ENCODE results near the gene OR6J1.
"Not testable (repeated sequence)": the region's sequence is repeated elsewhere in the genome, so short reads cannot be mapped to it uniquely, and the experiment has no call there.

The OR6J1 gene

GRCh38 chr14:22622255-22622654 lies 21.9 kb downstream of the OR6J1 start:
- H3K9me3 ChIP-seq (ENCODE audit: insufficient read depth, low read length) = peaks cover 6% of the 10 kb centered on the region; the same call in 1 of the 2 replicates

GRCh38 chr14:22615765-22616164 lies 28.4 kb downstream of the OR6J1 start:
- not testable (repeated sequence) for H3K4me1 ChIP-seq (ENCODE audit: insufficient read depth, insufficient read length); H3K27me3 ChIP-seq (ENCODE audit: insufficient read depth, insufficient read length); H3K9ac ChIP-seq (ENCODE audit: insufficient read length, low read depth); DNase-seq (ENCODE audit: low read depth, low spot score); H3K4me3 ChIP-seq (ENCODE audit: insufficient read length, low read depth); H3K9me3 ChIP-seq (ENCODE audit: insufficient read depth, low read length)
- H3K36me3 ChIP-seq (ENCODE audit: insufficient read depth, insufficient read length, low read length) = peaks cover 12% of the 10 kb centered on the region

More at GRCh38 chr14:22622255-22622654, 21.9 kb downstream of the OR6J1 start:
- Histone ChIP-seq H3K27me3 (ENCODE audit: insufficient read depth, insufficient read length) (no peaks in the 10 kb centered on the region), H3K36me3 (ENCODE audit: insufficient read depth, insufficient read length, low read length) (no peaks in the 10 kb centered on the region), H3K4me1 (ENCODE audit: insufficient read depth, insufficient read length) (no peaks in the 10 kb centered on the region), H3K4me3 (ENCODE audit: insufficient read length, low read depth) (no peak overlapping the region), H3K9ac (ENCODE audit: insufficient read length, low read depth) (no peak overlapping the region)
- TF ChIP-seq ZNF274 (IDR thresholded peaks at IDR 0.05; ENCODE audit: low read depth, low read length) (no peak), YY1 (IDR thresholded peaks at IDR 0.05; ENCODE audit: insufficient read depth, insufficient read length) (no peak), SUZ12 (IDR thresholded peaks at IDR 0.05; ENCODE audit: extremely low read depth, insufficient read depth, insufficient read length) (no peak)
- DNase-seq (ENCODE audit: low read depth, low spot score) = no peak

GRCh38 chr14:22614240-22614799 lies 29.8 kb downstream of the OR6J1 start:
- Histone ChIP-seq H3K4me3 (ENCODE audit: insufficient read length, low read depth) (no peak overlapping the region), H3K27me3 (ENCODE audit: insufficient read depth, insufficient read length) (no peaks in the 10 kb centered on the region), H3K9ac (ENCODE audit: insufficient read length, low read depth) (no peak overlapping the region), H3K36me3 (ENCODE audit: insufficient read depth, insufficient read length, low read length) (peaks cover 26% of the 10 kb centered on the region), H3K4me1 (ENCODE audit: insufficient read depth, insufficient read length) (no peaks in the 10 kb centered on the region), H3K9me3 (ENCODE audit: insufficient read depth, low read length) (no peaks in the 10 kb centered on the region)
- TF ChIP-seq YY1 (IDR thresholded peaks at IDR 0.05; ENCODE audit: insufficient read depth, insufficient read length) = no peak
- no peak for DNase-seq (ENCODE audit: low read depth, low spot score)

GRCh38 chr14:22613736-22614239 lies 30.4 kb downstream of the OR6J1 start:
- Histone ChIP-seq H3K4me1 (ENCODE audit: insufficient read depth, insufficient read length) (no peaks in the 10 kb centered on the region), H3K36me3 (ENCODE audit: insufficient read depth, insufficient read length, low read length) (peaks cover 28% of the 10 kb centered on the region), H3K9ac (ENCODE audit: insufficient read length, low read depth) (no peak overlapping the region), H3K9me3 (ENCODE audit: insufficient read depth, low read length) (no peaks in the 10 kb centered on the region), H3K4me3 (ENCODE audit: insufficient read length, low read depth) (no peak overlapping the region), H3K27me3 (ENCODE audit: insufficient read depth, insufficient read length) (no peaks in the 10 kb centered on the region)
- no peak for DNase-seq (ENCODE audit: low read depth, low spot score)
- TF ChIP-seq SUZ12 (IDR thresholded peaks at IDR 0.05; ENCODE audit: extremely low read depth, insufficient read depth, insufficient read length) (no peak), ZNF274 (IDR thresholded peaks at IDR 0.05; ENCODE audit: low read depth, low read length) (no peak), YY1 (IDR thresholded peaks at IDR 0.05; ENCODE audit: insufficient read depth, insufficient read length) (no peak)

GRCh38 chr14:22613106-22613695 lies 31.0 kb downstream of the OR6J1 start:
- H3K9me3 ChIP-seq (ENCODE audit: insufficient read depth, low read length) = no peaks in the 10 kb centered on the region
- TF ChIP-seq YY1 (IDR thresholded peaks at IDR 0.05; ENCODE audit: insufficient read depth, insufficient read length) (no peak), SUZ12 (IDR thresholded peaks at IDR 0.05; ENCODE audit: extremely low read depth, insufficient read depth, insufficient read length) (no peak), ZNF274 (IDR thresholded peaks at IDR 0.05; ENCODE audit: low read depth, low read length) (no peak)
- no peaks in the 10 kb centered on the region for H3K4me1 ChIP-seq (ENCODE audit: insufficient read depth, insufficient read length)
- no peak overlapping the region for H3K9ac ChIP-seq (ENCODE audit: insufficient read length, low read depth)
- peaks cover 33% of the 10 kb centered on the region for H3K36me3 ChIP-seq (ENCODE audit: insufficient read depth, insufficient read length, low read length)
- no peak overlapping the region for H3K4me3 ChIP-seq (ENCODE audit: insufficient read length, low read depth)
- H3K27me3 ChIP-seq (ENCODE audit: insufficient read depth, insufficient read length) = no peaks in the 10 kb centered on the region
- DNase-seq (ENCODE audit: low read depth, low spot score) = no peak

GRCh38 chr14:22610931-22611330 lies 33.2 kb downstream of the OR6J1 start:
- Histone ChIP-seq H3K9ac (ENCODE audit: insufficient read length, low read depth) (no peak overlapping the region), H3K4me3 (ENCODE audit: insufficient read length, low read depth) (no peak overlapping the region), H3K27me3 (ENCODE audit: insufficient read depth, insufficient read length) (no peaks in the 10 kb centered on the region), H3K9me3 (ENCODE audit: insufficient read depth, low read length) (no peaks in the 10 kb centered on the region), H3K36me3 (ENCODE audit: insufficient read depth, insufficient read length, low read length) (peaks cover 52% of the 10 kb centered on the region), H3K4me1 (ENCODE audit: insufficient read depth, insufficient read length) (no peaks in the 10 kb centered on the region)
- DNase-seq (ENCODE audit: low read depth, low spot score) = no peak
- TF ChIP-seq SUZ12 (IDR thresholded peaks at IDR 0.05; ENCODE audit: extremely low read depth, insufficient read depth, insufficient read length) = no peak
- no peak for TF ChIP-seq ZNF274 (IDR thresholded peaks at IDR 0.05; ENCODE audit: low read depth, low read length)
- no peak for TF ChIP-seq YY1 (IDR thresholded peaks at IDR 0.05; ENCODE audit: insufficient read depth, insufficient read length)

- no peak for TF ChIP-seq ZNF274 (IDR thresholded peaks at IDR 0.05; ENCODE audit: low read depth, low read length)
- TF ChIP-seq YY1 (IDR thresholded peaks at IDR 0.05; ENCODE audit: insufficient read depth, insufficient read length) = no peak
- TF ChIP-seq SUZ12 (IDR thresholded peaks at IDR 0.05; ENCODE audit: extremely low read depth, insufficient read depth, insufficient read length) = no peak
- H3K4me1 ChIP-seq (ENCODE audit: insufficient read depth, insufficient read length) = no peaks in the 10 kb centered on the region
- DNase-seq (ENCODE audit: low read depth, low spot score) = no peak
- peaks cover 86% of the 10 kb centered on the region for H3K36me3 ChIP-seq (ENCODE audit: insufficient read depth, insufficient read length, low read length)
- H3K9me3 ChIP-seq (ENCODE audit: insufficient read depth, low read length) = no peaks in the 10 kb centered on the region
- H3K27me3 ChIP-seq (ENCODE audit: insufficient read depth, insufficient read length) = no peaks in the 10 kb centered on the region
- no peak overlapping the region for H3K9ac ChIP-seq (ENCODE audit: insufficient read length, low read depth)
- H3K4me3 ChIP-seq (ENCODE audit: insufficient read length, low read depth) = no peak overlapping the region
Observed at GRCh38 chr14:22607291-22607690, 36.9 kb downstream of the OR6J1 start.
